DND-41 (cell line): ENCODE data around the gene ENGASE.

Source experiments
- ATAC-seq: fragments of 200-7000 bp; cut with Tn5 transposase; 3 replicates; pipeline ENCODE4 v1.9.1; 2021; ENCODE audit warnings: low read depth; ENCODE audit not compliant: insufficient read depth
- DNase-seq: peaks from one replicate; pipeline ENCODE4 v3.0.0-alpha.2; 2020
- H2AFZ ChIP-seq: 2 replicates; pipeline ENCODE4 v1.6.0; 2012; ENCODE audit warnings: low read depth, low read length
- H3K27ac ChIP-seq: 2 replicates; pipeline ENCODE4 v1.5.1; 2012; ENCODE audit warnings: low read length, inconsistent platforms
- H3K27me3 ChIP-seq: fragments of 200-600 bp; sonication (generic); 2 replicates; pipeline ENCODE4 v1.6.0; 2012; ENCODE audit warnings: low read length, mild to moderate bottlenecking, inconsistent platforms; ENCODE audit not compliant: insufficient read depth, poor library complexity
- H3K36me3 ChIP-seq: 2 replicates; pipeline ENCODE4 v1.5.1; 2012; ENCODE audit warnings: low read length, inconsistent platforms; ENCODE audit not compliant: insufficient read depth
- H3K4me1 ChIP-seq: 2 replicates; pipeline ENCODE4 v1.5.1; 2012; ENCODE audit warnings: mild to moderate bottlenecking, low read length; ENCODE audit not compliant: insufficient read depth
- H3K4me2 ChIP-seq: 2 replicates; pipeline ENCODE4 v1.6.0; 2012; ENCODE audit warnings: mild to moderate bottlenecking, moderate library complexity, low read length, inconsistent platforms; ENCODE audit not compliant: insufficient read depth
- H3K4me3 ChIP-seq, 2 experiments: fragments of 200-600 bp in 1 of 2; shearing (Covaris generic) in 1 of 2; 2 replicates each; pipeline ENCODE4 v1.5.1; 2012 to 2016; ENCODE audit warnings: inconsistent platforms in 2 of 2, low read length in 2 of 2, mild to moderate bottlenecking in 2 of 2, low read depth in 1 of 2, moderate library complexity in 1 of 2
- H3K79me2 ChIP-seq: 2 replicates; pipeline ENCODE4 v1.6.0; 2012; ENCODE audit warnings: low read length, inconsistent platforms; ENCODE audit not compliant: insufficient read depth
- H3K9ac ChIP-seq: 2 replicates; pipeline ENCODE4 v1.6.0; 2012; ENCODE audit warnings: low read depth, mild to moderate bottlenecking, inconsistent platforms, low read length, moderate library complexity
- H3K9me3 ChIP-seq: 2 replicates; pipeline ENCODE4 v1.5.1; 2012; ENCODE audit warnings: low read length, moderate library complexity, mild to moderate bottlenecking, inconsistent platforms; ENCODE audit not compliant: insufficient read depth, severe bottlenecking
- H4K20me1 ChIP-seq: 2 replicates; pipeline ENCODE4 v1.6.0; 2012; ENCODE audit warnings: low read length; ENCODE audit not compliant: insufficient read depth
- EZH2 ChIP-seq: IDR thresholded peaks from 3 replicates; pipeline ENCODE4 v1.6.1; 2012; ENCODE audit warnings: borderline replicate concordance, low read depth, mild to moderate bottlenecking, moderate library complexity, low read length, inconsistent platforms; ENCODE audit not compliant: severe bottlenecking
- TF ChIP-seq, protein P1 (sequence below): IDR thresholded peaks from 2 replicates; pipeline ENCODE4 v1.5.1; 2012; ENCODE audit warnings: borderline replicate concordance, low read length, moderate library complexity, mild to moderate bottlenecking; ENCODE audit not compliant: poor library complexity, severe bottlenecking; ENCODE audit errors: extremely low read depth

Gene ENGASE

DNA sequence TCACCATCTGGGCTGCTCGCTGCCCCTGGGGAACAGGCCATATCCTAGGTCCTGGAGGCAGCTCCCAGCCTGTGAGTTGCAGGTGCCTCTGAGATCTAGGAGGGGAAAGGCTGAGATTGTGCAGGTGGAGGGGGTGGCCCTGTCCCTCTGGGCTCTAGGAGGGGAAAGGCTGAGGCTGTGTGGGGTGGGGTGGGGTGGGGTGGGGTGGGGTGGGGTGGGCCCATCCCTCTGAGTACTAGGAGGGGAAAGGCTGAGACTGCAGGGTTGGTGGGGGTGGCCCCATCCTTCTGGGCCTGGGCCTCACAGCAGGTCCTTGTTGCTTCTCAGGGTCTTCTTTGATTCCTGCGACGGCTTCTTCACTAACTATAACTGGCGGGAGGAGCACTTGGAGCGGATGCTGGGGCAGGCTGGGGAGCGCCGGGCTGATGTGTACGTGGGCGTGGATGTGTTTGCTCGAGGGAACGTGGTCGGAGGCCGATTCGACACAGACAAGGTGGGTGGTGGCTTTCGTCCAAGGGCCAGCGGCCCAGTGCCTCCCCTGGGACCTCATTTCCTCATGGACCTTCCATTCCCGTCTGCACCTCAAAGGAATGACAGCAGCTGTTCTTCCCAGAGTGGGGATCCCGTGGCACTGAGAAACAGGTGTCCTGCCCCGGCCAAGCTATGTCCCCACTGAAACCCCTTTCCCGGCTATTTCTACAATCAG, 7.1 kb downstream of the ENGASE start:
- H4K20me1 ChIP-seq: peaks cover 21% of the 10 kb centered on the region
- H3K36me3 ChIP-seq: peaks cover 60% of the 10 kb centered on the region
- H3K27ac ChIP-seq: no peak overlapping the region

DNA sequence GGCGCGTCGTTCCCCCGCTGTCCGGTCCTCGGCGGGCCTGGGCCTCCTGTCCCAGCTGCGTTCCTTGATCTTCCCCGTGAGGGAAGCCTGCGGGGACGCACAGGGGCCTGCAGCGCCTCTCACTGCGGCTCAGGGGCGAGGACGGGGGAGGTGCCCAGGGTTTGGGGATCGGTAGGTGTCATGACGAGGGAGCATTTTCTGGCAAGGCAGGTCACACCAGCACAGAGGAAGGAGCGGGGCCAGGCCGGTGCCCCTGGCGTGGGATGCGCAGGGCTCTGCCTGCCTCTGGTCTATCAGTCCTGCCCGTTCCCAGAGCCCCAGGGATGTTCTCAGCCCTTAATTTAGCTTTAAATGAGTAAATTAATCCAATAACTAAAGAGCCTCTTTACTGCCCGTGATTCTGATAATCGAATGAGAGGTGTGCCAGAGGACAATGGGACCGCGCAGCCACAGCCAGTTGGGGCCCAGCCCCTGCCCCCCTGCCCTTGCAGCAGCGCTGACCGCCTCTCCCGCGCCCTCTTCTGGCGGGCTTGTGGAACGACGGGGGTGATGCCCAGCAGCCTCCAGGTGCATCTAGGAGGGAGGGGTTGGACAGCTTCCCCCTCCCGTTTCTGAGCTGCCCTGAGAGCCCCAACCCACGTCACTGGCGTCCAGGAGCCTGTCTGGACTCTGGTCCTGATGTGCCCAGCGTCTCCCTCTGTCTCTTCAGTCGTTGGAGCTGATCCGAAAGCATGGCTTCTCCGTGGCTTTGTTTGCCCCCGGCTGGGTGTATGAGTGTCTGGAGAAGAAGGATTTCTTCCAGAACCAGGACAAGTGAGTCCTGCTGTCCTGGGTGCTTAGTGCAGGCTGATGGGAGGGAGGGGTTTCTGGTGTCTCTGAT, 7.9 kb downstream of the ENGASE start:
- Histone ChIP-seq H3K27ac (no peak overlapping the region), H3K36me3 (peaks cover 63% of the 10 kb centered on the region), H3K4me2 (no peak overlapping the region), H4K20me1 (peaks cover 25% of the 10 kb centered on the region), H3K27me3 (no peaks in the 10 kb centered on the region), H3K9ac (no peak overlapping the region), H3K4me1 (no peaks in the 10 kb centered on the region), H2AFZ (no peak overlapping the region), H3K9me3 (no peaks in the 10 kb centered on the region), H3K4me3 (no peak overlapping the region), H3K79me2 (no peaks in the 10 kb centered on the region)
- TF ChIP-seq, protein P1, sequence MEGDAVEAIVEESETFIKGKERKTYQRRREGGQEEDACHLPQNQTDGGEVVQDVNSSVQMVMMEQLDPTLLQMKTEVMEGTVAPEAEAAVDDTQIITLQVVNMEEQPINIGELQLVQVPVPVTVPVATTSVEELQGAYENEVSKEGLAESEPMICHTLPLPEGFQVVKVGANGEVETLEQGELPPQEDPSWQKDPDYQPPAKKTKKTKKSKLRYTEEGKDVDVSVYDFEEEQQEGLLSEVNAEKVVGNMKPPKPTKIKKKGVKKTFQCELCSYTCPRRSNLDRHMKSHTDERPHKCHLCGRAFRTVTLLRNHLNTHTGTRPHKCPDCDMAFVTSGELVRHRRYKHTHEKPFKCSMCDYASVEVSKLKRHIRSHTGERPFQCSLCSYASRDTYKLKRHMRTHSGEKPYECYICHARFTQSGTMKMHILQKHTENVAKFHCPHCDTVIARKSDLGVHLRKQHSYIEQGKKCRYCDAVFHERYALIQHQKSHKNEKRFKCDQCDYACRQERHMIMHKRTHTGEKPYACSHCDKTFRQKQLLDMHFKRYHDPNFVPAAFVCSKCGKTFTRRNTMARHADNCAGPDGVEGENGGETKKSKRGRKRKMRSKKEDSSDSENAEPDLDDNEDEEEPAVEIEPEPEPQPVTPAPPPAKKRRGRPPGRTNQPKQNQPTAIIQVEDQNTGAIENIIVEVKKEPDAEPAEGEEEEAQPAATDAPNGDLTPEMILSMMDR: peak; percentile 79
- no peak for TF ChIP-seq EZH2
- ATAC-seq (peak; percentile 43; the same call in 2 of the 3 replicates), DNase-seq (peak; percentile 41)

More for the DNA sequence above, 7.1 kb downstream of the ENGASE start:
- Histone ChIP-seq H3K9me3 (no peaks in the 10 kb centered on the region), H3K4me2 (no peak overlapping the region), H3K4me1 (no peaks in the 10 kb centered on the region), H3K27me3 (no peaks in the 10 kb centered on the region), H3K4me3 (no peak overlapping the region), H3K9ac (no peak overlapping the region), H3K79me2 (no peaks in the 10 kb centered on the region), H2AFZ (no peak overlapping the region)
- DNase-seq (no peak), ATAC-seq (no peak)
- TF ChIP-seq, protein P1: no peak
- no peak for TF ChIP-seq EZH2

DNA sequence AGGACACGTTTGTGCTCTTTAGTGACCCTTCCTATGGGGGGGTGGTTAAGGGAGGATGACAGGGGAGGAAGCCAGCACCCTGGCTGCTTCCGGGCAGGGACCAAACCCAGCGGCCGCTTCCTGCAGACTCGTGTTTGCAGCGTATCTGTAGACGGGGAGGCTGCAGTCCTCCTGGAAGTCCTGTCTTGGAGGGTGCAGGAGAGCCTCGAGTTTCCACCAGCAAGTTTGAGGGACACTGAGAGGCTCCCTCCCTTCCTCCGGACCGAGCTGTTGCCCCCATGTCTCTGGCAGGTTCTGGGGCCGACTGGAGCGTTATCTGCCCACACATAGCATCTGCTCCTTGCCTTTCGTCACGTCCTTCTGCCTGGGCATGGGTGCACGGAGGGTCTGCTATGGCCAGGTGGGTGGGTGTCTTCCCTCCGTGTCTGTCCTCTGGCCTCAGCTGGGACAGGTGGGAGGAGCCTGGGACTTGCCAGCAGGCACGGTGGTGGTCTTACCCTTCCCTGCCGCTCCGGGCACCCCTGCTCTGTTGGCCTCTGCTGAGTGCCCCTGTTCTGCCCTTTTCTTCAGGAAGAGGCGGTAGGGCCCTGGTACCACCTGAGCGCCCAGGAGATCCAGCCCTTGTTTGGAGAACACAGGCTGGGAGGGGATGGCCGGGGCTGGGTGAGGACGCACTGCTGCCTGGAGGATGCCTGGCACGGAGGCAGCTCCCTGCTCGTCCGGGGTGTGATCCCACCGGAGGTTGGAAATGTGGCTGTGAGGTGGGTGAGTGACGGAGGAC, 8.8 kb downstream of the ENGASE start:
- H3K9me3 ChIP-seq: no peaks in the 10 kb centered on the region
- no peak for ATAC-seq
- no peak overlapping the region for H3K9ac ChIP-seq

More for the DNA sequence above, 8.8 kb downstream of the ENGASE start:
- H3K27me3 ChIP-seq: no peaks in the 10 kb centered on the region
- no peak for DNase-seq
- no peak overlapping the region for H3K4me3 ChIP-seq
- no peaks in the 10 kb centered on the region for H3K79me2 ChIP-seq
- H3K36me3 ChIP-seq: peaks cover 61% of the 10 kb centered on the region
- H3K4me1 ChIP-seq: no peaks in the 10 kb centered on the region
- H4K20me1 ChIP-seq: peaks cover 25% of the 10 kb centered on the region
- no peak overlapping the region for H3K27ac ChIP-seq
- H3K4me2 ChIP-seq: no peak overlapping the region
- H2AFZ ChIP-seq: no peak overlapping the region
- TF ChIP-seq, protein P1: no peak
- TF ChIP-seq EZH2: no peak
